Stimulated activated naive CD4-positive, alpha-beta T cell (primary cell): ENCODE measurements around the gene NAT8L.
"Not testable (repeated sequence)": the region's sequence is repeated elsewhere in the genome, so short reads cannot be mapped to it uniquely, and the experiment has no call there.

ENCODE experiments used
- DNase-seq, 6 experiments: peaks; one replicate each; lab custom pipeline; 2025; lab: John Stamatoyannopoulos, UW

NAT8L gene, protein sequence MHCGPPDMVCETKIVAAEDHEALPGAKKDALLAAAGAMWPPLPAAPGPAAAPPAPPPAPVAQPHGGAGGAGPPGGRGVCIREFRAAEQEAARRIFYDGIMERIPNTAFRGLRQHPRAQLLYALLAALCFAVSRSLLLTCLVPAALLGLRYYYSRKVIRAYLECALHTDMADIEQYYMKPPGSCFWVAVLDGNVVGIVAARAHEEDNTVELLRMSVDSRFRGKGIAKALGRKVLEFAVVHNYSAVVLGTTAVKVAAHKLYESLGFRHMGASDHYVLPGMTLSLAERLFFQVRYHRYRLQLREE

DNA sequence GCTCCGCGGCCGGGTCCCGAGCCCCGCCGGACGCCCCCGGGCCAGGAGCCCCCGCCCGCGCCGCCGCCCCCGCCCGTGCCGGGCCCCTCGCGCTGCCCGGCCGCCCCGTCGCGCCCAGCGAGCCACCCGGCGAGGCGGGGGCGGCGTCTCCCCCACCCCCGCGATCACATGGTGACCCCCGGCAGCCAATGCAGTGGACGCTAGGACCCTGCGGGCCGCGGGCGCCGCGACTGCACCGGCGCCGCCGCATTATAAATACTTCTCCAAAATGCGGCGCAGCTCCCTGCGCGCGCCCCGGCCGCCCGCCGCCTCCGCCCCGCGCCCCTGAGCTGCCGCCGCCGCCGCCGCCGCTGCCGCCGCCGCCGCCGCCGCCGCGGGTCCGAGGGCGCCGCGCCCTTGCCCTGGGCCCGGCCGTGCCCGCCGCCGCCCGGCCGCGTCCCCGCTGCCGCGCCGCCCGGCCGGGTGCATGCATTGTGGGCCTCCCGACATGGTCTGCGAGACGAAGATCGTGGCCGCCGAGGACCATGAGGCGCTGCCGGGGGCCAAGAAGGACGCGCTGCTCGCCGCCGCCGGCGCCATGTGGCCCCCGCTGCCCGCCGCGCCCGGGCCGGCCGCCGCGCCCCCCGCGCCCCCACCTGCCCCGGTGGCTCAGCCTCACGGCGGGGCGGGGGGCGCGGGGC, at the start of gene NAT8L:
Gene NAT8L, plus strand, starts transcription at position 282 of the 680 bp plus-strand sequence. Its CDS starts 185 bp downstream, at position 467.
- no peak for DNase-seq

DNA sequence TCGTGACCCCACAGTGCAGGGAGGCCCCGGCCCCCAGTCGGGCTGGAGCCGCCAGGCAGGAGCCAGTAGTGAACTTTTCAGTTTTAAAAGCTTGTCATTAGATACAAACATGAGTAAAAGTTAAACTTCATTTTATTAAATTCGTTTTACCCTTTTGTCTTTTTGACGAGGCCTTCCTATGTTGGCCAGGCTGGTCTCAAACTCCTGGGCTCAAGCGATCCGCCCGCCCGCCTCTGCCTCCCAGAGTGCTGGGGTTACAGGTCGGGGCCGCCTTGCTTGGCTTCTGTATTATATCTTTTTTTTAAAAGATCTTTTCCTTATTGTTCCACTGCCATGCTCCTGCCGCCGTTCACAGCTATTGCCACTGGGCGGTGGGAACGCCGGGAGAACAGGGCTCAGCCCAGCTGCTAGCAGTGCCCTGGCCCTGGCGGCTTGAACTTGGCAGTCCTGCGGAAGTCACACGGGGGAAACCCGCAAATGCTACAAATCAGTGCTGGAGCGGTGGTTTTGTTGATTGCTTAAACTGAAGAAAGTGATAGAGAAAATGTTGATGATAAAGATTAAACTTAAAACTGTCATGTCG, 49.4 kb upstream of the NAT8L start:
- peak; percentile 32 to 72 (median 51) for DNase-seq

DNA sequence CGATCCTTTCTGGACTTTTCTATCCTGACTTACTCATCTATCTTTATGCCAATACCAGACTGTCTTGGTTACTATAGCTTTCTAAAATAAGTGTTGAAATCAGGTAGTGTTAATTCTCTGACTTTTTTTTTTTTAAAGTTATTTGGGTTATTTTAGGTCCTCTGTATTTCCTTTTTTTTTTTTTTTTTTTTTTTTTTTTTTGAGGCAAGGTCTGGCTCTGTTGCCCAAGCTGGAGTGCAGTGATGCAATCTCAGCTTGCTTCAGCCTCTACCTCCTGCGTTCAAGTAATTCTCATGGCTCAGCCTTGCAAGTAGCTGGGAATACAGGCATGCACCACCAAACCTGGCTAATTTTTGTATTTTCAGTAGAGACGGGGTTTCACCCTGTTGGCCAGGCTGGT, 47.5 kb upstream of the NAT8L start:
- DNase-seq = no peak

DNA sequence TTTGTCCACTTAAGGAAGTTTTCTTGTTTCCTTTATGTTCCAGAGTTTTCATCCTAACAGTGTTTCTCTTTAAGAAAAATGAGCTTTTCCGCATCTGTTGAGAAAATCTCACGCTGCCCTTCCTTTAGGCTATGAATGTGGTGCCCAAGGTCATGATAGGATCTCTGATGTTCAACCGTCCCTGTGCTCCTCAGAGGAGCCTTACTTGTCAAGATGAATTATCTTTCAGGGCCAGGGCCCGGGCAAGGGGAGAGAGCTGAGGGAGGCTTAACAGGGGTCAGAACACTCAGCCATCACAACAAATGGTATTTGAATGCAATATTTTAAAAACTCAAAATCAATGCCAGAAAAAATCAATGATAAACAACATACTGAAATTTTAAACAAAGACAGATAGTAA, 44.1 kb upstream of the NAT8L start:
- no peak for DNase-seq

DNA sequence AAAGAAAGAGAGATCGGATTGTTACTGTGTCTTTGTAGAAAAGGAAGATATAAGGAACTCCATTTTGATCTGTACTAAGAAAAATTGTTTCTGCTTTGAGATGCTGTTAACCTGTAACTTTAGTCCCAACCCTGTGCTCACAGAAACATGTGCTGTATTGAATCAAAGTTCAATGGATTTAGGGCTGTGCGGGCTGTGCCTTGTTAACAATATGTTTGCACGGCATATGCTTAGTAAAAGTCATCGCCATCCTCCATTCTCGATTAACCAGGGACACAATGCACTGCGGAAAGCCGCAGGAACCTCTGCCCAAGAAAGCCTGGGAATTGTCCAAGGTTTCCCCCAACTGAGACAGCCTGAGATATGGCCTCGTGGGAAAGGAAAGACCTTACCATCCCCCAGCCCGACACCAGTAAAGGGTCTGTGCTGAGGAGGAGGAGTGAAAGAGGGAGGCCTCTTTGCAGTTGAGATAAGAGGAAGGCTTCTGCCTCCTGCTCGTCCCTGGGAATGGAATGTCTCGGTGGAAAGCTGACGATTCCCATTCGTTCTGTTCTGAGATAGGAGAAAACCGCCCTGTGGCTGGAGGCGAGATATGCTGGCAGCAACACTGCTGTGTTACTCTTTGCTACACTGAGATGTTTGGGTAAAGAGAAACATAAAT, 37.6 kb upstream of the NAT8L start:
- DNase-seq = not testable (repeated sequence)

DNA sequence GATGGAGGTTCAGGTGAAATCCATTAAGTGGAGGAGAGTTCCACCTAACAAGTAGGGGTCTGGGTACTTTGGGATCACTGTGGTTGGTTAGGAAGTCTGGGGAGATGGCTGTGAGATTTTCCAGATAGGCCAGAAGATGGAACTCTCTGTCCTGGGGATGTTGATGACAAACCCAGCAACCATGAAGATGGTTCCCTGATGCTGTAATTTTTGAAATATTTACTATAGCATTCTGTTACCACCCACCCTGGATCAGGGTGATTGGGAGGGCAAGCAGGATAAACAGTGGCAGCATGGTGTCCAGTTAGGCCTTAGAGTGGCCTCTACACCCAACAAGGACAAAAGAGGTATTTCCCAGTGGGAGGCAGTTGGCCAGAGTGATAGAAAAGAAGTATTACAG, 34.4 kb upstream of the NAT8L start:
- DNase-seq = no peak

DNA sequence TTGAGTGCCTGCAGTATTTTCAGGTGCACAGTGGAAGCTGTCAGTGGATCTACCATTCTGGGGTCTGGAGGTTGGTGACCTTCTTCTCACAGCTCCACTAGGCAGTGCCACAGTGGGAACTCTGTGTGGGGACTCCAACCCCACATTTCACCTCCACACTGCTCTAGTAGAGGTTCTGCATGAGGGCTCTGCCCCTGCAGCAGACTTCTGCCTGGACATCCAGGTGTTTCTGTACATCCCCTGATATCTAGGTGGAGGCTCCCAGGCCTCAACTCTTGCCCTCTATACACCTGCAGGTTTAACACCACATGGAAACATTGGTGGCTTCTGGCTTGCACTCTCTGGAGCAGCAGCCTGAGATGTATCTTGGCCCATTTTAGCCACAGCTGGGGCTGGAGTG, 33.3 kb upstream of the NAT8L start:
- no peak for DNase-seq

DNA sequence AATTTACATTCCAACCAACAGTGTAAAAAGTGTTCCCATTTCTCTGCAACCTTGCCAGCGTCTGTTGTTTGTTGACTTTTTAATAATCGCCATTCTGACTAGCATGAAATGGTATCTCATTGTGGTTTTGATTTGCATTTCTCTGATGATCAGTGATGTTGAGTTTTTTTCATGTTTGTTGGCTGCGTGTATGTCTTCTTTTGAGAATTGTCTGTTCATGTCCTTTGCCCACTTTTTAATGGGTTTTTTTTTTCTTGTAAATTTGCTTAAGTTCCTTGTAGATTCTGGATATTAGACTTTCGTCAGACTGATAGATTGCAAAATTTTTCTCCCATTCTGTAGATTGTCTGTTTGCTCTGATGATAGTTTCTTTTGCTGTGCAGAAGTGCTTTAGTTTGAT, 32.0 kb upstream of the NAT8L start:
- DNase-seq = not testable (repeated sequence)

DNA sequence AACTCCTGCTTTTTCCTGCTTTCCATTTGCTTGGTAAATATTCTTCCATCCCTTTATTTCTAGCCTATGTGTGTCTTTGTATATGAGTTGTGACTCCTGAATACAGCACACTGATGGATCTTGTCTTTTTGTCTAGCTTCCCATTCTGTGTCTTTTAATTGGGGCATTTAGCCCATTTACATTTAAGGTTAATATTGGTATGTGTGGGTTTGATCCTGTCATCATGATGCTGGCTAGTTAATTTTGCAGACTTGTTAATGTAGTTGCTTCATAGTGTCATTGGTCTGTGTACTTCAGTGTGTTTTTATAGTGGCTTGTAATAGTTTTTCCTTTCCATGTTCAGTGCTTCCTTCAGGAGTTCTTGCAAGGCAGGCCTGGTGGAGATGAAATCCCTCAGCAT, 28.0 kb upstream of the NAT8L start:
- DNase-seq = not testable (repeated sequence)

DNA sequence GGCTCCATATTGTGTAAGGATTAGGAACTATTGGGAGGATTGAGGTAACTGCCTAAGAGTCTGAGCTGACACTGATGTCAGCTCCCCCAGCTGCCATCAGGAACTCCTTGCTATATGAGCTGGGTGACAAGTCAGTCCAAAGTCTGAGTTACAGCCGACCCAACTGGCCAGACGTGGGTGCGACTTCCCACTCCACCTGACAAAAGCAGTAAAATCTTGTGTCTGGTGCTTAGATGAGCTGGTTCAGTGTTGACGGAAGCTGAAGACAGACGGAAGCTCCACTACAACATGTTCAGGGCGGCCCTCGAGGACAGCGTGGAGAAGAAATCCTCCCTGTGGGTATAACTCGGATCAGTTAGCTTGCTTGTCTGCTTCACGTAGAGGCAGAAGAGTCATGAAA, 22.8 kb upstream of the NAT8L start:
- no peak for DNase-seq

DNA sequence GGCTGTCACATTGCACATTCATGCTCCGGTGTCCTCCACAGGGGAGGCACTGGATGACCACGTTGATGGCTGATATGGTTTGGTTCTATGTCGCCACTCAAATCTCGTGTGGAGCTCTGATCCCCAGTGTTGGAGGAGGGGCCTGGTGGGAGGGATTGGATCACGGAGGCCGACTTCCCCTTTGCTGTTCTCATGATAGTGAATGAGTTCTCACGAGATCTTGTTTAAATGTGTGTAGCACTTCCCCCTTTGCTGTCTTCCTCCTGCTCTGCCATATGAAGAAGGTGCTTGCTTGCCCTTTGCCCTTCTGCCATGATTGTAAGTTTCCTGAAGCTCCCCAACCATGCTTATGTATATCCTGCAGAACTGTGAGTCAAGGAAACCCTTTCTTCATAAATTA, 22.3 kb upstream of the NAT8L start:
- DNase-seq = no peak

DNA sequence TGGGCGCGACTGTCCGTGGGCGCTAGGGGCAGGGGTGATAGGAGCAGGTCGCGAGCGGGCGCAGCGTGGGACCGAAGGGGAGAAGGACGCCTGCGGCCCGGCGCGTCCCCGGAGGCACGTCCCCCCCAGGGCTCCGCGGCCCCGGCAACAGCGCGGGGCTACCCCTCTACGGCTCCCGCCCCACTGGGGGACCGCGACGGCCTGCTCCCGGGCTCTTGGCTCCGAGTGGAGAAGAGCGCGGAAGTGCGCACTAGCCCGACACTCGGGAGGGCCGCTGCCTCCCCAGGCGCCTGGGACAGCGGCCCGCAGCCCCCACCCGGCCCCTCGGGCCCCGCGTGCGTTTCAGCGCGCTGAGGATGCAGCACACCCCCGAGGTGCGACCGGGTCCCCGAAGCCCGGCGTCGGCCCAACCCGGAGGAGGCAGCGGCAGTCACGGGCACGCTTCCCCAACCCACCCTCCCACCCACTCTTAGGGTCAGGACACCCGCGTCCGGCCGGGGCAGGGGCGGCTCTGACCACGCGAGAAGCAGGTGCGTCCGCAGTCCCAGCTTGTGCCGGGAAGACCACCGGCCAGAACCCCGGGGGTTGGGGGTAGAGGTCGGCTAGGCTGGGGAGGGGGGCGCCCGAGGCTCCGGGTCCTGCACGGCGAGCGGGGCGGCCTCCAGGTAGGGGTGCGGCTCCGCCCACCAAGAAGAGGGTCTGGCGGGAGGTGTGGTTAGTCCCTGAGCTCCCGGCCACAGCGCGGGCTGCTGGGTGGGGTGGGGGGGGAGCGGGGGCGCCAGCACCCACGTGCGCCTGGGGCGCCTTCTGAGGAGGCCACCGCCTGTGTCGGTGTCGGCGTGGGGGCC, 18.5 kb upstream of the NAT8L start:
- no peak for DNase-seq

DNA sequence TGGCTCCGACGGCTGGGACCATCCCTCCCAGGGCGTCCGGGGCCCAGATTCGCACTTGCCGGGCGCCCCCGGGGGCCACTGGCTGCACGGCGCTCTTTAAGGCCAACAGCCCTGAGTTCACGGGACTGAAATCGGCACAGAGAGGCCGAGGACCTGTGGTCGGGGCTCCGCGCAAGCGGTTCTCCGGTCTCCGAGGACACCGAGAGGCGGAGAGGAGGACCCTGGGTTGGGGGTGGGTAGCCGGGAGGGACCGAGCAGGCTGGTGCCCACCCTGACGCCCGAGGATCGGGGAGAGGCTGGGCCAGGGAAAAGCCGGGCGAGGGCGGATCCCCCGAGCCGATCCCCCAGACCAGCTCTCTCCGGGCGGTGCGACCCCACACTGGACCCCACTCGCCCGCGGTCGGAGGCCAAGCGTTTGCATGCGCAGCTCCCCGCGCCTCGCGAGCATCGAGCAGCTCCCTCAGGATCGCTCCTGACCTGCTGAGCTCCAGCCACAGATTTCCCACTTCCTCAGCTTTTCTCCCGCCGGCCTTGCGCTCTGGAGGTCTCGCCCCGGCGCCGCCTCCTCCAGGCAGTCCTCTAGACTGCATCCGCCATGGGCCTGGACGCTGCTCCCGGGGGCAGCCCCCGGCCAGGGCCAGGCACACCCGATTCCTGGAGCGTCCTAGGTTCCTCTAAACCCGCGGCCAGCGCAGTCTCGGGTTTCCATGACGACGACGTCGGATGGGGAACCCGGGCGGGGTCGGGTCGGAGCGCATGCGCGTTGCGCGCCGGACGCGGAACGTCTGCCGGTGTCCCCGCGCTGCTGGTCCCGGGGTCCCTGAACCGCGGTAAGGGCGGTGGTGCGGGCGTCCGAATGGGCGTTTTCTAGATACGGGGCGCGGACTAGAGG, 17.6 kb upstream of the NAT8L start:
- peak; percentile 55 to 74 (median 70) for DNase-seq

DNA sequence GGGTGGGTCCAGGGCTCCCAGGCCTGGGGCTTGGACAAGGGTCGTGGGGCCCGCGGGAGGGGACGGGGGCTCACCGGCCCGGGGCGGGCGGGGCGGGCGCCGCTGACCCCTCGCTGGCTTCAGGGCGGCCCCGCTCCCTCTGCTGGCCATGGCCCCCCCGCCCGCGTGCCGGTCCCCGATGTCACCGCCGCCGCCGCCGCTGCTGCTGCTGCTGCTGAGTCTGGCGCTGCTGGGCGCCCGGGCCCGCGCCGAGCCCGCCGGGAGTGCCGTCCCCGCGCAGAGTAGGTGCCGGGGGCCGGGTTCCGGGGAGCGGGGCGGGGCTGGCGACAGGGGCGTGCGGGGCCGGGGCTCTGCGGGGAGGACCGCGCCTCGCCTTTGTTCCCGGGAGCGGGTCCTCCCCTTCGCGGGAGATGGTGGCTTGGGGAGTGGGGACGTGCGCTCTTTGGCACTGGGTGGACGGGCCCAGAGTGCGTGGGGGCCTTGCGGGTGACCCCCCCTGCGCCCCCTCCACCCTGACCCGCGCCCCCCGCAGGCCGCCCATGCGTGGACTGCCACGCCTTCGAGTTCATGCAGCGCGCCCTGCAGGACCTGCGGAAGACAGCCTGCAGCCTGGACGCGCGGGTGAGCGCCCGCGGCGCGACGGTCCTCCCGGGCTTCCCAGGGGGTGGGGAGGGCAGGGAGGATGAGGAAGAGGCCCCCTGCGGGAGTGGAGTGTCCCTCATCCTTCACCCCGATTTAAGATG, 16.8 kb upstream of the NAT8L start:
- DNase-seq = peak in 5 of 6 experiments; percentile 13 to 39 (median 27)

DNA sequence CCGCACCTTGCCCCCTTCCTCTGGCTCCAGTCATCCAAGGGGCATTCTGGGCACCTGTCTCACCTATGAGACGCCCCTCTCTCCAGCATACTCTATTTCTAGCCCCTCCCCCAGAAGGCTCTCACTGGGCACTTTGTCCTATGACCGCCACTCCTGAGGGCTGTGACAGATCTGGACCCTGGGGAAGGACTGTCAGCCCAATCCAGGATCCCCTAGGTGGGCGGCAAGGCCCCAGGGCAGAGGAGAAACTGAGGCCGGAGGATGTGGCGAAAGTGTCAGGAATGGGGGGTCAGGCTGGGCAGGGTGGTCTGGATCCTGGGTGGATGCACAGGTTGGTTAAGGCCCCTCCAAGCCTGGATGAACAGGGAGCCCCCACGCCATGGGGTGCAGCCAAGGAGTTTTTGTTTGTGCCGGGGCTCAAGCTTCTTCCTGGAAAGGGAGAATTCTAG, 16.2 kb upstream of the NAT8L start:
- no peak for DNase-seq

DNA sequence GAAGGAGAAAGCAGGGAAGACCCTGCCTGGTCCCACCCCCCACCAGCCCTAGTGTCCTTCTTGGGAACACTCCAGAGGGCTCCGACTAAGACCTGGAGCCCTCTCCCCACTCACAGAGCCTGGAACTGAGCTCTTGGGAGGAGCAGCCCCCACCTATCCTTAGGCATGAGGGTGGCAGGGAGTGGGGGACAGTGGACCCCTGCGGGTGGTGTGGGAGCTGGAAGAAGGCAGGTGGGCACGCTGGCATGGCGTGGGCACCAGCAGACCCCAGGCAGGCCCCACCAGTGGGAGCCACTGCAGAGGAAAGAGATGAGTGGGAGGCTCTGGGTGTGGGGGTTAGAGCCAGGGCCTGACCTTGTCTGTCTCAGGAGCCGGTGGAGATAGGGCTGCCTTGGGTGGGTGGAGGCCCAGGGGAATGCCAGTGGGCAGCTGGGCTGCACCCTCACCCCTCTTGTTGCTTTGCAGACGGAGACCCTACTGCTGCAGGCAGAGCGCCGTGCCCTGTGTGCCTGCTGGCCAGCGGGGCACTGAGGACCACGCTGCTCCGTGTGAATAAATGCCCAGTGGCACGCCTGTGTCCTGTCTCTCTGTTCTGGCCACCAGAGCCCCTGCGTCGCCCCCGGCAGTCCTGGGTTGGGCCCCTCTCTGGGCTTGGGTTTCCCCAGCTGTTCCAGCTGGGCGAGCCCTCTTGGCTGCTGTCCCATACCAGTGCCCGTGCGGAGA, 15.6 kb upstream of the NAT8L start:
- DNase-seq = no peak

DNA sequence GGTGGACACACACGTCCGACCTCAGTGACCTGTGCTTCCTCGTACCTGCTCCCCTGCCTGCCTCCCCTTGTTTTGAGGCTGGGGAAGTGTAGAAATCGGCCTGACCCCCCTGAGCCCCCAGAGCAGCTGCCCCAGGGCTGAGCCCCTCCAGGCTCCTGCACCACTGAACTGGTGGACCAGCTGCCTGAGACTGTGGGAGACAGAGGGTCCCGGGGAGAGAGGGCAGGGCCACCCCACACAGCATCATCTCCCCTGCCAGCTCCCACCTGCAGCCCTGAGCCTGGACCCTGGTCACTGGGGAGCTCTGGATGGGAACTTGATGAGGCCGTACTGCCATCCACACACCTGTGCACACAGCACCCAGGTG, 15.0 kb upstream of the NAT8L start:
- DNase-seq = no peak

DNA sequence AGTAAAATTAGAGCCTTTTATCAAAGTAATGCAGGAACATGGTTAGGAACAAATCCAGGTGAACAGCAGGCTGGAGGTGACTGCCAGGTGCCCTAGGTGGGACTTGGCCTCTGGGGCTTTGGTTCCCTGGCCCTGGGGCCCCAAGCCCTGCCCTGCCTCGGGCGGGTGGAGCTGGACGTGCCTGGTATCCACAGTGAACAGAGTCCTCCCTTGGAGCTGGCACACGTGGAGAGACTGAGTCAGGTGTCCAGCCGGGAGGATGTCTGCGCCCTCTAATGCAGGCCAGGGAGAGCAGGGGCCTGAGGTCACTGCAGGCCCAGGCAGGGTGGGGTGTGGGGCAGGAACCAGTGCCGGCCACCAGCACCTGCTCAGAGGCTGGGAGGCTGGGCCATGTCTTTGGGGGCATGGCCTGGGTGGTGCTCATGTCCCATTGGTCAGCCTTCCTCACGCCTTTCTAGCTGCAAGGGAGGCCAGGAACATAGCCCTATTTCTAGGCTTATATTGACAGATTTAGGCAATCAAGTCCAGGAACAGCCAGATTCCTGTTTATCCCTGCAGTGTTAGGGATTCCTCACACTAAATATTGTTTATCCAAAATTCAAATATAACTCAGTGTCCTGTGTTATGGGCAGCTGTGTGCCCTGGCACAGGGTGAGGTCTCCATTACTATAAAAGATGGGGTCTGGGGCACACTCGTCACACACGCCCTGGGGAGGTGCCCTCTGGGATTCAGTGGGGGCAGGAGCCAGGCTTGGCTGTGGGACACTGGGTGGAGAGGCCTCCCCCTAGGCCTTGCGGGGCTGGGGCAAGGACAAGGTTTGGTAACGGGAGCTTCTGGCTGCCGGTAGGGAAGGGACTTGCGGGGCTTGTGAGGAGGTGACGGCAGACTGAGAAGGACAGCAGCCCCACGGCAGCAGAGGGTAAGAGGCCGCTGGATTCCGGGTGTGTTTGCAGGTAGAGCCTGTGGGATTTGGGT, 14.3 kb upstream of the NAT8L start:
- DNase-seq = no peak
